NCI-H146 (cell line): Measurements from ENCODE around the gene ZDHHC15.
"Not testable (repeated sequence)": the region's sequence is repeated elsewhere in the genome, so short reads cannot be mapped to it uniquely, and the experiment has no call there.

Experiments
- DNase-seq: peaks from one replicate; lab custom pipeline; 2025; lab: John Stamatoyannopoulos, UW

The ZDHHC15 gene

GRCh38 chrX:75522565-75523431 lies at the start of gene ZDHHC15:
Gene ZDHHC15, minus strand, starts transcription at chrX:75523037. Its CDS starts 13 bp downstream, at chrX:75523024.
- DNase-seq: no peak

GRCh38 chrX:75560544-75560943 lies 37.7 kb upstream of the ZDHHC15 start:
- DNase-seq: not testable (repeated sequence)

GRCh38 chrX:75547783-75548182 lies 24.9 kb upstream of the ZDHHC15 start:
- DNase-seq: no peak

GRCh38 chrX:75546724-75547511 lies 24.1 kb upstream of the ZDHHC15 start:
- DNase-seq: no peak

- DNase-seq: no peak
Observed at GRCh38 chrX:75544786-75545185, 21.9 kb upstream of the ZDHHC15 start.

- no peak for DNase-seq
Observed at GRCh38 chrX:75483933-75484332, 38.9 kb downstream of the ZDHHC15 start.

- DNase-seq: not testable (repeated sequence)
Observed at GRCh38 chrX:75461780-75462179, 61.1 kb downstream of the ZDHHC15 start.

GRCh38 chrX:75421688-75422230 lies 101.1 kb downstream of the ZDHHC15 start:
- DNase-seq: no peak

GRCh38 chrX:75407153-75407552 lies 115.7 kb downstream of the ZDHHC15 start:
- not testable (repeated sequence) for DNase-seq

GRCh38 chrX:75390470-75390869 lies 132.4 kb downstream of the ZDHHC15 start:
- no peak for DNase-seq

GRCh38 chrX:75369721-75370120 lies 153.1 kb downstream of the ZDHHC15 start:
- DNase-seq: no peak

GRCh38 chrX:75366861-75367260 lies 156.0 kb downstream of the ZDHHC15 start:
- no peak for DNase-seq

- DNase-seq: no peak
Observed at GRCh38 chrX:75365243-75365975, 157.4 kb downstream of the ZDHHC15 start.

GRCh38 chrX:75361788-75362187 lies 161.0 kb downstream of the ZDHHC15 start:
- DNase-seq: no peak

GRCh38 chrX:75348601-75349000 lies 174.2 kb downstream of the ZDHHC15 start:
- not testable (repeated sequence) for DNase-seq

- no peak for DNase-seq
Observed at GRCh38 chrX:75337525-75337924, 185.3 kb downstream of the ZDHHC15 start.

- DNase-seq: no peak
Observed at GRCh38 chrX:75335127-75335458, 187.7 kb downstream of the ZDHHC15 start.

GRCh38 chrX:75334407-75335126 lies 188.3 kb downstream of the ZDHHC15 start:
- not testable (repeated sequence) for DNase-seq

- no peak for DNase-seq
Observed at GRCh38 chrX:75327607-75328006, 195.2 kb downstream of the ZDHHC15 start.
